GOT3 (cell line): ENCODE data around the gene RAB3B.

Experiments used
- DNase-seq: peaks from one replicate; lab custom pipeline; 2025; ENCODE audit warnings: mixed read lengths; lab: John Stamatoyannopoulos, UW

Gene RAB3B

GRCh38 chr1:51956528-51957509 is 33.7 kb downstream of the RAB3B start:
- DNase-seq = no peak

GRCh38 chr1:51955797-51956527 is 34.5 kb downstream of the RAB3B start:
- DNase-seq = no peak

GRCh38 chr1:51954783-51955182 is 35.7 kb downstream of the RAB3B start:
- no peak for DNase-seq

DNA sequence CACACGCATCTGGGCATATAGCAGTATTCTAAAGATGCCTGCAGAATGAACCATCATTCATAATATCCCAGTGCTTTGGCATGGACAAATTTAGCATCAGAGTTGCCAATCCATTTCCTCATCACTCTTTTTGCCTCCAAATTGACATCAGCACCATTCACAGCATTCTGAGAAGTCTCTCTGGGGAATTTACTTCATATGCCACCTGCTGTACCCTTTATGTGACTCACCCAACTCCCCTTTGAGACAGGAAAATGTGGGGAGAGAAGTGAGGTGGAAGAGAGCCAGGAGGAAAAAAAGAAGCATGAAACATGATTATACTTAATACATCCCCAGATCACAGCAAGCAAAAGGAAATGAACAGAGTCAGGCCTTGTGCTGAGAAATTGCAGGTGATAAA is 37.4 kb downstream of the RAB3B start:
- no peak for DNase-seq

- DNase-seq = no peak
Observed at GRCh38 chr1:51952638-51953037, 37.9 kb downstream of the RAB3B start.

DNA sequence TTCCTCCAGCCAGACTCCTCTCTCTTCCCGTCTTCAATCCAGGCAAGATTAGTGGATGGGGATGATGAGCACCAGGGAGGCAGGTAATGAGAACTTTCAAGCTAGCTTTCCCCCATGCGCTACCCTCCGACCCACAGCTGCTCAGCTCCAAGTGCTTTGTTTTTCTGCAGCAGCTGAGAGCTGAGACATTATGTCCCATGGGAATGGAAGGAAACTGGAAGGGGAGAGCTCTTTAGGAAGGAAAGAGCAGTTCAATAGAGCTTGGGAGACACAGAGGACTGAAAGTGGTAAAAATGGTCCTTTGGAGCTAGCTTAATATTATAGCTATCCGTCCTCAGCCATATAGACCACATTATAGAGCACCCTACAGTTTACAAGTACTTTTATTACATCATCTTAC is 39.8 kb downstream of the RAB3B start:
- no peak for DNase-seq

- no peak for DNase-seq
Observed at GRCh38 chr1:51949014-51949702, 41.3 kb downstream of the RAB3B start.

DNA sequence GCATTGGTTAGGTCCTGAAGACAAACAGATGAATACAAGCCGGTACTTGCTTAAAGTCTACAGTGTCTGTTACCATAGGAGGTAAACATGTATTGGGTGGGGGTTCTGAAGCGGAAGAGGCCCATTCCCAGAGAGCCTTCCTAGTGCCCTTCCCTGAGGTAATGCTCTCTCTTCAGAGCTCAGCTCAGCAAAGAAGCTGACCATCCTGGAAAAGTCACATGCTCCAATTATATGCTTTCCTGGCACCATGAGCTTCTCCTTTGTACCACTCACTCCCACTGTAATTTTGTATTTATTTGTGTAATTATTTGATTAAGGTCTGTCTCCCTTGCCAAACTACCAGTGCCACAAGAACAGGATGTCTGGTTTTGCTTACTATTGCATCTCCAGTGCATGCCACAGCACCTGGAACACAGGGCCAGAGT is 42.0 kb downstream of the RAB3B start:
- no peak for DNase-seq

DNA sequence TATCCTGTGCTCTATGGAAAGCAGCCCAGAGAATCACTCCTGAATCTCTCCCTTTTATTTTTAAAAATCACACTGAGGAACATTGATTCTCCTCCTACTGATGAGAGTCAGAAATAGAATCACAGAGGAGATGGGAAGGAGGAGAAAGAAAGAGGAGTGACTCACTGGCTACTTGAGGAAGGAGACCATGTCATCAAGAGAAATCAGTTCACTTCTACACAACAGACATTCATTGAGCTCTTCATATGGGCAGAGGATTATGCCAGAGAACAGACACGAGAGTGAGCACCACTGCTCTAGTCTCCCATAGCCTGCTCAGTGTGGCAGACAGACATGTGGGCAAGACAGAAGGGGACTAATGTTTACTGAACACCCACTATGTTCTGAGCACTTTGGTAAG is 44.2 kb downstream of the RAB3B start:
- no peak for DNase-seq

GRCh38 chr1:51945591-51945990 is 44.9 kb downstream of the RAB3B start:
- DNase-seq = no peak

- no peak for DNase-seq
Observed at GRCh38 chr1:51942281-51942680, 48.2 kb downstream of the RAB3B start.

DNA sequence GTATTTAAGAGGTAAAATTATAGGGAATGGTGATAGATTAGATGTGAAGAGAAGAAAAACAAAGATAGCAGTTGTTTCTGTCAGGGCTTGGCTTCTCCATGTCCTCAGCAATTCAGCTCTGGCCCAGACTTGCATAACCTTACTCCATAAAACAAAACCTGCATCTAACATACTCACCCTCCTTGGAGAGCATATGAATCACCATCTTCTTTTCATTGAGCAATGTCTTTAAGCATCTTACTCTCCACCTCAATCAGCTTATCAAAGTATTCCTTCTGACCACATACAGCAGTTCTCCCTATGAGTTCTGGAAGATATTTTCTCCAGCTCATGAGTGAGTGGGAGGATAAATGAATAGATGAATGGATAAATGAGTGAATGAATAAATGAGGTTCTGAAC is 49.0 kb downstream of the RAB3B start:
- DNase-seq = no peak

DNA sequence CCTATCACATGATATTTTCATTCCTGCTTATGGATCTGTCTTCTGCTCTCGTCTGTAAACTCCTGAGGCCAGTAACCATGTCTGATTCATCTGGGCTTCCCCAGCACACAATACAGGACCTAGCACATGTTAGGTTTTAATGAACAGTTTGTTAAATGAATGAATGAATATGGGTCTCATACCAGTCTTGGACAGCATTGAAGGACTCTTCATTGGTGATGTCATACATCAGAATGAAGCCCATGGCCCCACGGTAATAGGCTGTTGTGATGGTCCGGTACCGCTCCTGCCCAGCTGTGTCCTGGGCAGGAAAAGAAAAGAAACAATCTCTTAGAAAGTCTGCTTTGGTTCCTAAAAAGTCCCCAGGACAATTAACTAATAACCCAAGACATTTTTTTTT is 53.4 kb downstream of the RAB3B start:
- DNase-seq = no peak

GRCh38 chr1:51936531-51936930 is 54.0 kb downstream of the RAB3B start:
- no peak for DNase-seq

DNA sequence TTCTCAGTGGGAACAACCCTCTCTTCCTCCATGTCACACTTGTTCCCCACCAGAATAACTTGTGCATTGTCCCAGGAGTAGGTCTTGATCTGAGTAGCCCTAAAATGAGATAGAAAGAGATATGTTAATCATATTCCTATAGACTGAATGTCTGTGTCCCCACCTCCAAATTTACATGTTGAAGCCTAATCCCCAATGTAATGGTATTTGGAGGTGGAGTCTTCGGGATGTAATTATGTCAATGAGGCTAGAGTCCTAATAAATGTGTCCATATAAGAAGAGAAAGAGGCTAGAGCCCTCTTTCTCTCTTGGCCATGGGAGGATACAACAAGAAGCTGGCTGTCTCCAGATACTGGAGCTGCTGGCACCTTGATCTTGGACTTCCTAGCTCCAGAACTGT is 57.2 kb downstream of the RAB3B start:
- DNase-seq = no peak

DNA sequence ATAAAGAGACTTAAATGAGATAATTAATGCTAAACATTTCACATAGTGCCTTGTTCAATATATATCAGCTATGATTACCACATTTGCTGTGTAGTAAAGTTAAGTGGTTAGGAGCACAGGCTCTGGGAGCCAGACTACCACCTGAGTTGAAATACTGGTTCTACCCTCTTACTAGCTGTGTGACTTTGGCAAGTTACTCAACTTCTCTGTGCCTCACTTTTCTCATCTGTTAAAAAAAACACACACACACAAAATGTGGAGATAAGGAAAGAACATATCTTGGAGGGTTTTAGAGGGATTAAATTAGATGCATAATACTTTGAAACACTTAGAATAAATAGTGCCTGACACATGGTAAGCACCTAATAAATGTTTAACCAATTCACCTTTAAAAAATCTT is 60.2 kb downstream of the RAB3B start:
- no peak for DNase-seq

- no peak for DNase-seq
Observed at GRCh38 chr1:51928896-51929295, 61.6 kb downstream of the RAB3B start.

DNA sequence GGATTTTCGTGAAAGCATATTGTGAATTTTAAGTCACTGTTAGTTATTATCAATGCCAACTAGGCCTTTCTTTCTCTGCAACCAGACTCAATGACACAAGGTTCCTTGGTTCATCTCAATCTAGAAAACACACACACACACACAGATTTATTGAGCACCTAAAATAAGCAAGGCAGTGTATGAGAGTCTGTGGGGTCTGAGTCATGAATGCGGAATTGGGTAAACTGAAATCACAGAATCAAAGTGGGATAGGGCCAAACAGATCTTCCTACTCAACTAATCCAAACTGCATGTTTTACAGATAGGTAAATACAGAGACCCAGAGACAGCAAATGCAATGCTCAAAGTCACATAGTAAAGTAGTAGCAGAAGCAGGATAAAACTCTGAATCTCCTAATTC is 63.5 kb downstream of the RAB3B start:
- no peak for DNase-seq

GRCh38 chr1:51926171-51926812 is 64.2 kb downstream of the RAB3B start:
- no peak for DNase-seq

DNA sequence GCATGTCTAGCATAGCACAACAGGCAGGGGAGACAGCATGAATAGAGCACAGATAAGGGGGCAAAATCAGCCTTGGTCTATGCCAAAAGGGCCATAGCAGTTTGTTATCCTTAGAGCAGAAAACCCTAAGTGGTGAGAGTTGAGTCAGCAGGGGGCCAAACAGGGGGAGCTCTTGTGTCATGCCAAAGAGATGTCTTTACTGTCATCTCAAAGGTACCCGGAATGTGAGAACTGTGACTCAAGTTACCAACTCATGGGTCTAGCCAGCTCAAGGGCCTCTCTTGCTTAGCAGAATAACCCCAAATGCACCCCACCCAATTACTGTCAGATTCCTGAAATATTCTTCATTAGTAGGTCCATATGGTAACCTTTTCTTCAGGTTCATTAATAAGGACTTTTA is 66.0 kb downstream of the RAB3B start:
- DNase-seq = no peak

GRCh38 chr1:51922040-51922439 is 68.5 kb downstream of the RAB3B start:
- DNase-seq = no peak

DNA sequence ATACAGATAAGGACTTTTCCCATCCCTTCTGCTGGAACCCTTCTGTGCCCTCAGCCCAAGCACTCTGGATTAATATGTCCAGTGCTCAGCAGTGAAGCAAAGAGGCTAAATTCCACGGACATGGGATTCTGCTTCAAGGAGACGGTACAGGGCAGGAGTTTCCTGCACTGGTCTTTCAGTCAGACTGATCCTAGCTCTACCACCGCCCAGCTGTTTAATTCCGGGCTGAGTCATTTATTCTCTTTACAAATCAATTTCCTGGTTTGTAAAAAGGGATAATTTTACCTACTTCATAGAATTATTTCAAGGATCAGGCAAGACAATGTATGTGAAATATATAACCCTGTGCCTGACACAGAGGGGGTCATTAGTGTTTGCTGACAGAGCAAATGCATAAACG is 70.4 kb downstream of the RAB3B start:
- no peak for DNase-seq
